Left ventricle myocardium inferior (tissue), 1 donor: ENCODE data around the gene CUX1. TPM values are rescaled to one million over a fixed set of nuclear protein-coding genes. Genes with fewer than 3 reads are reported as not detected.

Source experiments
- DNase-seq: peaks from one replicate; pipeline ENCODE4 v3.0.0-alpha.2; 2020
- H3K27ac ChIP-seq: fragments of 200-600 bp; replicated peaks from 2 replicates; pipeline ENCODE4 v1.8.0; 2021
- H3K27me3 ChIP-seq: fragments of 200-600 bp; 2 replicates; pipeline ENCODE4 v1.8.0; 2021; ENCODE audit warnings: low read depth
- H3K36me3 ChIP-seq: fragments of 200-600 bp; 2 replicates; pipeline ENCODE4 v1.8.0; 2021
- H3K4me1 ChIP-seq: fragments of 200-600 bp; 2 replicates; pipeline ENCODE4 v1.8.0; 2021
- H3K4me3 ChIP-seq: fragments of 200-600 bp; 2 replicates; pipeline ENCODE4 v1.8.0; 2021; ENCODE audit warnings: mild to moderate bottlenecking, moderate library complexity
- H3K9me3 ChIP-seq: fragments of 200-600 bp; replicated peaks from 2 replicates; pipeline ENCODE4 v1.8.0; 2021
- CTCF ChIP-seq: fragments of 200-600 bp; IDR thresholded peaks from 2 replicates; pipeline ENCODE4 v1.8.0; 2021; ENCODE audit warnings: antibody characterized with exemption, mild to moderate bottlenecking, borderline replicate concordance
- intact Hi-C: fragments of 100-400 bp; cut with micrococcal nuclease; formaldehyde crosslinking; loops from one replicate; pipeline ENCODE4 v1.11.0; 2022
- total RNA-seq: library from RNA; stranded (reverse); fragmentation: NEBNext Ultra II Directional; extraction: Animal tissue kit (Norgen Biotek cat#: 25700); gene quantifications from one replicate; pipeline ENCODE4 v1.2.1, GENCODE V29; 2021
- donor health status: DM: no; HTN: yes; CAD: no; lungs with severe emphysema.

CUX1 gene
- total RNA-seq, 1 donor from 2014 or later: 125 TPM

GRCh38 chr7:101893341-101894082, 76.1 kb downstream of the CUX1 start:
- H3K4me1 ChIP-seq: peaks cover 61% of the 10 kb centered on the region
- H3K36me3 ChIP-seq: no peaks in the 10 kb centered on the region
- no peak for DNase-seq
- no peaks in the 10 kb centered on the region for H3K27me3 ChIP-seq
- H3K9me3 ChIP-seq: no peaks in the 10 kb centered on the region
- TF ChIP-seq CTCF: no peak
- H3K4me3 ChIP-seq: no peak overlapping the region
- no peak overlapping the region for H3K27ac ChIP-seq
- intact Hi-C loops: no loop called here

GRCh38 chr7:101896316-101896715, 78.9 kb downstream of the CUX1 start:
- DNase-seq: no peak
- Histone ChIP-seq H3K4me3 (no peak overlapping the region), H3K4me1 (peaks cover 74% of the 10 kb centered on the region), H3K9me3 (no peaks in the 10 kb centered on the region), H3K27ac (peak overlapping the region; percentile 49), H3K36me3 (no peaks in the 10 kb centered on the region), H3K27me3 (no peaks in the 10 kb centered on the region)
- intact Hi-C loops: no loop called here
- no peak for TF ChIP-seq CTCF

- no peak for TF ChIP-seq CTCF
- Histone ChIP-seq H3K4me1 (peaks cover 75% of the 10 kb centered on the region), H3K27me3 (no peaks in the 10 kb centered on the region), H3K36me3 (no peaks in the 10 kb centered on the region), H3K4me3 (no peak overlapping the region), H3K27ac (peak overlapping the region; percentile 49), H3K9me3 (no peaks in the 10 kb centered on the region)
- DNase-seq: no peak
- intact Hi-C loops: no loop called here
Observed at GRCh38 chr7:101896941-101897340, 79.5 kb downstream of the CUX1 start.

- DNase-seq: no peak
- intact Hi-C loops: no loop called here
- H3K4me3 ChIP-seq: no peak overlapping the region
Observed at GRCh38 chr7:101898106-101898505, 80.7 kb downstream of the CUX1 start.

GRCh38 chr7:101899616-101900015, 82.2 kb downstream of the CUX1 start:
- Histone ChIP-seq H3K27ac (peak overlapping the region; percentile 65), H3K4me3 (peak overlapping the region; percentile 44), H3K9me3 (no peaks in the 10 kb centered on the region), H3K27me3 (no peaks in the 10 kb centered on the region), H3K36me3 (no peaks in the 10 kb centered on the region), H3K4me1 (peaks cover 71% of the 10 kb centered on the region)
- TF ChIP-seq CTCF: no peak
- intact Hi-C loops: no loop called here
- DNase-seq: no peak

More at GRCh38 chr7:101898106-101898505, 80.7 kb downstream of the CUX1 start:
- H3K9me3 ChIP-seq: no peaks in the 10 kb centered on the region
- H3K27ac ChIP-seq: peak overlapping the region; percentile 67
- no peaks in the 10 kb centered on the region for H3K36me3 ChIP-seq
- no peak for TF ChIP-seq CTCF
- H3K4me1 ChIP-seq: peaks cover 75% of the 10 kb centered on the region
- no peaks in the 10 kb centered on the region for H3K27me3 ChIP-seq
